C4-2B (cell line): Measurements from ENCODE around the gene MTSS2.

Source experiments
- ZFX ChIP-seq: fragments of 450-650 bp; IDR thresholded peaks from 2 replicates; pipeline ENCODE4 v1.6.1; 2017
- TF ChIP-seq, protein P1 (sequence below): fragments of 450-650 bp; conservative IDR thresholded peaks from 2 replicates; pipeline ENCODE4 v1.5.1; 2017; ENCODE audit warnings: mild to moderate bottlenecking

DNA sequence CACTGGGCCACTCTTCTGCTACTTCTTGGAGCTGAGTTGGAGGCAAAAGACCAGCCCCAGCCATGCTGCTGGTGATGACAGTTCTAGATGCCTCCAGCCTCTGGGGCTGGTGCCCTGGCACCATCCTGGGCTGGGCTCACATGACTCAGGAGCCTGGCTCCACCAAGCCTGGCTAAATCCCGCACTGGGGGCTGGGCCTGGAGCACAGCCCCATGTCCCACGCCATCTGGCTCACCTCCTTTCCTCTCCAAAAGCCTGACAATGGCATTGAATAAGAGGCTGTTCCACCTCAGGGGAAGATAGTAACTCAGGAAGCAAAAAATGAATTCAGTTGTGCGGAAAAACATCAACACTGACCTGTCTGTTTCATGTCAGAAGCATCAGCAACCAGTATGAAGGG is 45.1 kb upstream of the MTSS2 start:
- TF ChIP-seq, protein P1, sequence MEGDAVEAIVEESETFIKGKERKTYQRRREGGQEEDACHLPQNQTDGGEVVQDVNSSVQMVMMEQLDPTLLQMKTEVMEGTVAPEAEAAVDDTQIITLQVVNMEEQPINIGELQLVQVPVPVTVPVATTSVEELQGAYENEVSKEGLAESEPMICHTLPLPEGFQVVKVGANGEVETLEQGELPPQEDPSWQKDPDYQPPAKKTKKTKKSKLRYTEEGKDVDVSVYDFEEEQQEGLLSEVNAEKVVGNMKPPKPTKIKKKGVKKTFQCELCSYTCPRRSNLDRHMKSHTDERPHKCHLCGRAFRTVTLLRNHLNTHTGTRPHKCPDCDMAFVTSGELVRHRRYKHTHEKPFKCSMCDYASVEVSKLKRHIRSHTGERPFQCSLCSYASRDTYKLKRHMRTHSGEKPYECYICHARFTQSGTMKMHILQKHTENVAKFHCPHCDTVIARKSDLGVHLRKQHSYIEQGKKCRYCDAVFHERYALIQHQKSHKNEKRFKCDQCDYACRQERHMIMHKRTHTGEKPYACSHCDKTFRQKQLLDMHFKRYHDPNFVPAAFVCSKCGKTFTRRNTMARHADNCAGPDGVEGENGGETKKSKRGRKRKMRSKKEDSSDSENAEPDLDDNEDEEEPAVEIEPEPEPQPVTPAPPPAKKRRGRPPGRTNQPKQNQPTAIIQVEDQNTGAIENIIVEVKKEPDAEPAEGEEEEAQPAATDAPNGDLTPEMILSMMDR, result no peak
- TF ChIP-seq ZFX, result no peak
